ENCODE measurements around the gene HIP1R. TPM values are rescaled to one million over a fixed set of nuclear protein-coding genes. Genes with fewer than 3 reads are reported as not detected.

Gene HIP1R
- total and polyA plus RNA-seq, 10 of the 15 experiments (the other 5 are each of a cell fraction or from before 2014, with no cell fraction given) = 0.18 to 27.7 (median 11.7) TPM

DNA sequence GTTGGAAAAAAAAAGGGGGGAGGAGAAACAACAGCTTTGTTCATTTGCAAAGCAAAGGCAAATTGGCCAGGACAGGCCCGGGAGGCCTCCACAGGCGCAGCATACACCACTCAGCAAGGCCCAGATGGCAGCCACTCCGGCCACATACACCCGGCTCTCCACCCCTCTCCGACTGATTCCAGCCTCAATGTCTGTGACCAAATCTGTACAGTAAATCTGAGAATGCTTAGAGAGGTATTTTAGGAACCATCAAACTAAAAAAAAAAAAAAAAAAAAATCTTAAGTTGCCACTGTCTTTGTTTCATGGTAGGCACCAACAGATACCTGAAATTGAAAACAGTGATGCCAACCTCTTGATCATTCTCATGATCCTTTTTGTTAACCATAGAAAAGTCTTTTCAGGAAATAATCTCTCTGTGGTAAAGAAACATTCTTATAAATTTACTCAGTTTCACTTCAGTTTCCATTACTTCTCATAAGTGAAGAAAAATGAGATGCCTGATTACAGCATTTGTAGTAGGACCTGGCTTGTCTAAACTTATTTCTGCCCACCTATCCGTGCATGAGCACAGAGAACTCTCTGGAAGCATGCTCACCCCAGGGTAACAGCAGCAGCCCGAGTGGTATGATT, 40.4 kb downstream of the HIP1R start (continued):
- TF ChIP-seq, protein P1, sequence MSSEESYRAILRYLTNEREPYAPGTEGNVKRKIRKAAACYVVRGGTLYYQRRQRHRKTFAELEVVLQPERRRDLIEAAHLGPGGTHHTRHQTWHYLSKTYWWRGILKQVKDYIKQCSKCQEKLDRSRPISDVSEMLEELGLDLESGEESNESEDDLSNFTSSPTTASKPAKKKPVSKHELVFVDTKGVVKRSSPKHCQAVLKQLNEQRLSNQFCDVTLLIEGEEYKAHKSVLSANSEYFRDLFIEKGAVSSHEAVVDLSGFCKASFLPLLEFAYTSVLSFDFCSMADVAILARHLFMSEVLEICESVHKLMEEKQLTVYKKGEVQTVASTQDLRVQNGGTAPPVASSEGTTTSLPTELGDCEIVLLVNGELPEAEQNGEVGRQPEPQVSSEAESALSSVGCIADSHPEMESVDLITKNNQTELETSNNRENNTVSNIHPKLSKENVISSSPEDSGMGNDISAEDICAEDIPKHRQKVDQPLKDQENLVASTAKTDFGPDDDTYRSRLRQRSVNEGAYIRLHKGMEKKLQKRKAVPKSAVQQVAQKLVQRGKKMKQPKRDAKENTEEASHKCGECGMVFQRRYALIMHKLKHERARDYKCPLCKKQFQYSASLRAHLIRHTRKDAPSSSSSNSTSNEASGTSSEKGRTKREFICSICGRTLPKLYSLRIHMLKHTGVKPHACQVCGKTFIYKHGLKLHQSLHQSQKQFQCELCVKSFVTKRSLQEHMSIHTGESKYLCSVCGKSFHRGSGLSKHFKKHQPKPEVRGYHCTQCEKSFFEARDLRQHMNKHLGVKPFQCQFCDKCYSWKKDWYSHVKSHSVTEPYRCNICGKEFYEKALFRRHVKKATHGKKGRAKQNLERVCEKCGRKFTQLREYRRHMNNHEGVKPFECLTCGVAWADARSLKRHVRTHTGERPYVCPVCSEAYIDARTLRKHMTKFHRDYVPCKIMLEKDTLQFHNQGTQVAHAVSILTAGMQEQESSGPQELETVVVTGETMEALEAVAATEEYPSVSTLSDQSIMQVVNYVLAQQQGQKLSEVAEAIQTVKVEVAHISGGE (CRISPR knock-in tag; IDR thresholded peaks at IDR 0.05) = no peak
- TF ChIP-seq, protein P2, sequence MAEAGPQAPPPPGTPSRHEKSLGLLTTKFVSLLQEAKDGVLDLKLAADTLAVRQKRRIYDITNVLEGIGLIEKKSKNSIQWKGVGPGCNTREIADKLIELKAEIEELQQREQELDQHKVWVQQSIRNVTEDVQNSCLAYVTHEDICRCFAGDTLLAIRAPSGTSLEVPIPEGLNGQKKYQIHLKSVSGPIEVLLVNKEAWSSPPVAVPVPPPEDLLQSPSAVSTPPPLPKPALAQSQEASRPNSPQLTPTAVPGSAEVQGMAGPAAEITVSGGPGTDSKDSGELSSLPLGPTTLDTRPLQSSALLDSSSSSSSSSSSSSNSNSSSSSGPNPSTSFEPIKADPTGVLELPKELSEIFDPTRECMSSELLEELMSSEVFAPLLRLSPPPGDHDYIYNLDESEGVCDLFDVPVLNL (IDR thresholded peaks at IDR 0.05; ENCODE audit: low read depth, low read length) = no peak
- no peak for TF ChIP-seq KDM1A (IDR thresholded peaks at IDR 0.05; ENCODE audit: borderline replicate concordance)
- no peak for TF ChIP-seq RAD51 (IDR thresholded peaks at IDR 0.05)
- no peak for TF ChIP-seq POU2F2 (IDR thresholded peaks at IDR 0.05; ENCODE audit: borderline replicate concordance, low read depth, low read length)
- TF ChIP-seq, protein P3, sequence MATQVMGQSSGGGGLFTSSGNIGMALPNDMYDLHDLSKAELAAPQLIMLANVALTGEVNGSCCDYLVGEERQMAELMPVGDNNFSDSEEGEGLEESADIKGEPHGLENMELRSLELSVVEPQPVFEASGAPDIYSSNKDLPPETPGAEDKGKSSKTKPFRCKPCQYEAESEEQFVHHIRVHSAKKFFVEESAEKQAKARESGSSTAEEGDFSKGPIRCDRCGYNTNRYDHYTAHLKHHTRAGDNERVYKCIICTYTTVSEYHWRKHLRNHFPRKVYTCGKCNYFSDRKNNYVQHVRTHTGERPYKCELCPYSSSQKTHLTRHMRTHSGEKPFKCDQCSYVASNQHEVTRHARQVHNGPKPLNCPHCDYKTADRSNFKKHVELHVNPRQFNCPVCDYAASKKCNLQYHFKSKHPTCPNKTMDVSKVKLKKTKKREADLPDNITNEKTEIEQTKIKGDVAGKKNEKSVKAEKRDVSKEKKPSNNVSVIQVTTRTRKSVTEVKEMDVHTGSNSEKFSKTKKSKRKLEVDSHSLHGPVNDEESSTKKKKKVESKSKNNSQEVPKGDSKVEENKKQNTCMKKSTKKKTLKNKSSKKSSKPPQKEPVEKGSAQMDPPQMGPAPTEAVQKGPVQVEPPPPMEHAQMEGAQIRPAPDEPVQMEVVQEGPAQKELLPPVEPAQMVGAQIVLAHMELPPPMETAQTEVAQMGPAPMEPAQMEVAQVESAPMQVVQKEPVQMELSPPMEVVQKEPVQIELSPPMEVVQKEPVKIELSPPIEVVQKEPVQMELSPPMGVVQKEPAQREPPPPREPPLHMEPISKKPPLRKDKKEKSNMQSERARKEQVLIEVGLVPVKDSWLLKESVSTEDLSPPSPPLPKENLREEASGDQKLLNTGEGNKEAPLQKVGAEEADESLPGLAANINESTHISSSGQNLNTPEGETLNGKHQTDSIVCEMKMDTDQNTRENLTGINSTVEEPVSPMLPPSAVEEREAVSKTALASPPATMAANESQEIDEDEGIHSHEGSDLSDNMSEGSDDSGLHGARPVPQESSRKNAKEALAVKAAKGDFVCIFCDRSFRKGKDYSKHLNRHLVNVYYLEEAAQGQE (IDR thresholded peaks at IDR 0.05; ENCODE audit: low read depth, low read length) = no peak
- no peak for TF ChIP-seq NR2F1 (conservative IDR thresholded peaks at IDR 0.05)
- no peak for TF ChIP-seq ZSCAN29 (IDR thresholded peaks at IDR 0.05)
- no peak for TF ChIP-seq BRCA1 (IDR thresholded peaks at IDR 0.05; ENCODE audit: low read depth, low read length)
- TF ChIP-seq SREBF2 (IDR thresholded peaks at IDR 0.05; ENCODE audit: low read length) = no peak
- TF ChIP-seq, protein P4, sequence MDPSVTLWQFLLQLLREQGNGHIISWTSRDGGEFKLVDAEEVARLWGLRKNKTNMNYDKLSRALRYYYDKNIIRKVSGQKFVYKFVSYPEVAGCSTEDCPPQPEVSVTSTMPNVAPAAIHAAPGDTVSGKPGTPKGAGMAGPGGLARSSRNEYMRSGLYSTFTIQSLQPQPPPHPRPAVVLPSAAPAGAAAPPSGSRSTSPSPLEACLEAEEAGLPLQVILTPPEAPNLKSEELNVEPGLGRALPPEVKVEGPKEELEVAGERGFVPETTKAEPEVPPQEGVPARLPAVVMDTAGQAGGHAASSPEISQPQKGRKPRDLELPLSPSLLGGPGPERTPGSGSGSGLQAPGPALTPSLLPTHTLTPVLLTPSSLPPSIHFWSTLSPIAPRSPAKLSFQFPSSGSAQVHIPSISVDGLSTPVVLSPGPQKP (IDR thresholded peaks at IDR 0.05; ENCODE audit: low read depth, low read length) = no peak
- TF ChIP-seq, protein P5, sequence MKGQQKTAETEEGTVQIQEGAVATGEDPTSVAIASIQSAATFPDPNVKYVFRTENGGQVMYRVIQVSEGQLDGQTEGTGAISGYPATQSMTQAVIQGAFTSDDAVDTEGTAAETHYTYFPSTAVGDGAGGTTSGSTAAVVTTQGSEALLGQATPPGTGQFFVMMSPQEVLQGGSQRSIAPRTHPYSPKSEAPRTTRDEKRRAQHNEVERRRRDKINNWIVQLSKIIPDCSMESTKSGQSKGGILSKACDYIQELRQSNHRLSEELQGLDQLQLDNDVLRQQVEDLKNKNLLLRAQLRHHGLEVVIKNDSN (IDR thresholded peaks at IDR 0.05; ENCODE audit: borderline replicate concordance, extremely low read length, insufficient read depth, low read depth, low read length) = no peak
- TF ChIP-seq RB1 (IDR thresholded peaks at IDR 0.05; ENCODE audit: borderline replicate concordance) = no peak
- no peak for TF ChIP-seq NFYA (IDR thresholded peaks at IDR 0.05; ENCODE audit: borderline replicate concordance, low read depth, low read length)
- TF ChIP-seq YBX1 (IDR thresholded peaks at IDR 0.05) = no peak
- no peak for TF ChIP-seq ZNF217 (IDR thresholded peaks at IDR 0.05)
- no peak for TF ChIP-seq RBBP5 (conservative IDR thresholded peaks at IDR 0.05)
- TF ChIP-seq WRNIP1 (IDR thresholded peaks at IDR 0.05; ENCODE audit: borderline replicate concordance, low read depth, low read length) = no peak
- TF ChIP-seq POLR2A (IDR thresholded peaks at IDR 0.05; ENCODE audit: low read depth, low read length) = peak; percentile 34; the same call in 1 of the 2 replicates
- no peak for TF ChIP-seq BACH1 (IDR thresholded peaks at IDR 0.05; ENCODE audit: borderline replicate concordance)
- no peak for TF ChIP-seq SP1 (IDR thresholded peaks at IDR 0.05; ENCODE audit: low read depth, low read length)
- TF ChIP-seq NFXL1 (IDR thresholded peaks at IDR 0.05; ENCODE audit: borderline replicate concordance) = no peak
- no peak for TF ChIP-seq FOXK2 (IDR thresholded peaks at IDR 0.05)

Data from GM12878 (cell line).